PFSK-1 (cell line): ENCODE results near the gene MOGAT3.

ENCODE experiments used
- FOXP2 ChIP-seq: optimal IDR thresholded peaks from 2 replicates; pipeline ENCODE3; 2011; ENCODE audit warnings: borderline replicate concordance, control low read depth, inconsistent platforms; ENCODE audit not compliant: insufficient read depth; ENCODE audit errors: extremely low read length, extremely low read depth
- POLR2AphosphoS5 ChIP-seq: IDR thresholded peaks from 2 replicates; pipeline ENCODE4 v1.6.1; 2012; ENCODE audit warnings: low read depth, mild to moderate bottlenecking, control low read depth, low read length, moderate library complexity
- SIN3A ChIP-seq: IDR thresholded peaks from 2 replicates; pipeline ENCODE4 v1.6.1; 2012; ENCODE audit warnings: mild to moderate bottlenecking, low read length, moderate library complexity, borderline replicate concordance; ENCODE audit not compliant: insufficient read depth
- TAF1 ChIP-seq: IDR thresholded peaks from 2 replicates; pipeline ENCODE4 v1.6.1; 2012; ENCODE audit warnings: low read length, control low read depth, borderline replicate concordance; ENCODE audit not compliant: insufficient read depth
- TF ChIP-seq, protein P1 (sequence below), 2 experiments: IDR thresholded peaks; 2 replicates each; pipeline versions ENCODE4 v1.6.1 to v1.8.0; 2011 to 2012; ENCODE audit warnings: low read depth in 2 of 2, low read length in 2 of 2, control low read depth in 1 of 2, inconsistent platforms in 1 of 2, mild to moderate bottlenecking in 1 of 2, moderate library complexity in 1 of 2; ENCODE audit not compliant: insufficient read depth in 1 of 2

DNA sequence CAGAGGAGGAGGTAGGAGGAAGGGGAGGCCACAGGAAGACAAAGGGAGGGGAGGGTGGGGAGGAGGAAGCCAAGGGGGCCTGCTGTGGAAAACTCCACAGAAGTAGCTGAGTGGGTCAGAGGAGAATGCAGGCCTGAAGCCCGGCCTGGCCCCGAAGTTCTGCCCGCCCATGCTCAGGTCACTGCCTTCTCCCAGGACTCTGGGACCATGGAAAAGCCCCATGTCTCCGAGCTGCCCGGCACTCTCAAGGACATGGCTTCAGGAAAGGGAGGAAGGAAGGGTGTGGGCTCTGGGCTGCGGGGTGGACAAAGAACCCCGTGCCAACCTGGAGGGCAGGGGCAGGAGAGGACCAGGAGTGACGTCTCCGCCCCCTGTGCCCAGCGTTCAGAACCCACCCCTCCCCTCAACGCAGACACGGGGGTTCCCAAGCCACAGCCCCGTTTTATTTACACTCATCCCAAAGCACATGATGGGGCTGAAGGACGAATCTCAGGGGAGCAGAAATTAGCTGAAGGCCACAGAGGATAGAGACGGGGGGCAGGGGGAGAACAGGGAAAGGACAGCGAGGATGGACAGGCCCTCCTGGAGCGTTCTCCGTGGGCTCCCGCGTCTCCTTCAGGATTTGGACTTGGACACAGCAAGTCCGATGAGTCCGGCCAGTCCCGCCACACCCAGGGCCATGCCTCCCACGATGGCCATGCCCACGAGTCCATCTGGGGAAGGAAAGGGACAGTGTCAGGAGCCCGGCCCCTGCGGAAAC is 38.5 kb upstream of the MOGAT3 start:
- no peak for TF ChIP-seq POLR2AphosphoS5
- no peak for TF ChIP-seq TAF1
- TF ChIP-seq, protein P1, sequence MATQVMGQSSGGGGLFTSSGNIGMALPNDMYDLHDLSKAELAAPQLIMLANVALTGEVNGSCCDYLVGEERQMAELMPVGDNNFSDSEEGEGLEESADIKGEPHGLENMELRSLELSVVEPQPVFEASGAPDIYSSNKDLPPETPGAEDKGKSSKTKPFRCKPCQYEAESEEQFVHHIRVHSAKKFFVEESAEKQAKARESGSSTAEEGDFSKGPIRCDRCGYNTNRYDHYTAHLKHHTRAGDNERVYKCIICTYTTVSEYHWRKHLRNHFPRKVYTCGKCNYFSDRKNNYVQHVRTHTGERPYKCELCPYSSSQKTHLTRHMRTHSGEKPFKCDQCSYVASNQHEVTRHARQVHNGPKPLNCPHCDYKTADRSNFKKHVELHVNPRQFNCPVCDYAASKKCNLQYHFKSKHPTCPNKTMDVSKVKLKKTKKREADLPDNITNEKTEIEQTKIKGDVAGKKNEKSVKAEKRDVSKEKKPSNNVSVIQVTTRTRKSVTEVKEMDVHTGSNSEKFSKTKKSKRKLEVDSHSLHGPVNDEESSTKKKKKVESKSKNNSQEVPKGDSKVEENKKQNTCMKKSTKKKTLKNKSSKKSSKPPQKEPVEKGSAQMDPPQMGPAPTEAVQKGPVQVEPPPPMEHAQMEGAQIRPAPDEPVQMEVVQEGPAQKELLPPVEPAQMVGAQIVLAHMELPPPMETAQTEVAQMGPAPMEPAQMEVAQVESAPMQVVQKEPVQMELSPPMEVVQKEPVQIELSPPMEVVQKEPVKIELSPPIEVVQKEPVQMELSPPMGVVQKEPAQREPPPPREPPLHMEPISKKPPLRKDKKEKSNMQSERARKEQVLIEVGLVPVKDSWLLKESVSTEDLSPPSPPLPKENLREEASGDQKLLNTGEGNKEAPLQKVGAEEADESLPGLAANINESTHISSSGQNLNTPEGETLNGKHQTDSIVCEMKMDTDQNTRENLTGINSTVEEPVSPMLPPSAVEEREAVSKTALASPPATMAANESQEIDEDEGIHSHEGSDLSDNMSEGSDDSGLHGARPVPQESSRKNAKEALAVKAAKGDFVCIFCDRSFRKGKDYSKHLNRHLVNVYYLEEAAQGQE (IDR thresholded peaks at IDR 0.05; ENCODE audit: insufficient read depth in 1 of 2, low read depth in 2 of 2, low read length in 2 of 2) = no peak
- TF ChIP-seq FOXP2 = no peak
- no peak for TF ChIP-seq SIN3A
